Peyer's patch (tissue), 4 donors: ENCODE results near the gene DOCK9.

Source experiments
- POLR2A ChIP-seq, 2 donors: fragments of 450-650 bp; IDR thresholded peaks; one replicate each; pipeline ENCODE4 v1.5.1; 2017; ENCODE audit warnings: antibody characterized with exemption in 2 of 2, mild to moderate bottlenecking in 2 of 2, moderate library complexity in 2 of 2
- TF ChIP-seq, protein P1 (sequence below), 6 experiments: fragments of 450-650 bp in 4 of 6; fragments of 200-600 bp in 2 of 6; sonication (generic) in 1 of 6; IDR thresholded peaks; one replicate each; pipeline ENCODE4 v1.5.1; 2017 to 2019; ENCODE audit warnings: antibody characterized with exemption in 6 of 6, mild to moderate bottlenecking in 3 of 6, moderate library complexity in 1 of 6

DNA sequence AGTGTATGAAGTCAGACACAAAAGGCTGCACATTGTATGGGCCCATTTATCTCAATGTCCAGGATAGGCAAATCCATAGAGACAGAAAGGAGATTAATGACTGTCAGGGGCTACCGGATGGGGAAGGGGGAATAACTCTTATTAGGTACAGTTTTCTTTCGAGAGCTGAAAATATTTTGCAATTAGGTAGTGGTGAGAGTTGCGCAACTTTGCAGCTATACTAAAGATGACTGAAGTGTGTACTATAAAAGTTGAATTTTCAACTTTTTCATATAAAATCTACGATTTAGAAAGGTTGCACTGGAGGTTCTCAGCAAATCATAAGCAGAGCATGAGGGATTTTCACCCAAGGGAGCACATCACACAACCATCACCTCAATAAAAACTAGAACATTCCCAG lies 209.3 kb downstream of the DOCK9 start:
- TF ChIP-seq, protein P1, sequence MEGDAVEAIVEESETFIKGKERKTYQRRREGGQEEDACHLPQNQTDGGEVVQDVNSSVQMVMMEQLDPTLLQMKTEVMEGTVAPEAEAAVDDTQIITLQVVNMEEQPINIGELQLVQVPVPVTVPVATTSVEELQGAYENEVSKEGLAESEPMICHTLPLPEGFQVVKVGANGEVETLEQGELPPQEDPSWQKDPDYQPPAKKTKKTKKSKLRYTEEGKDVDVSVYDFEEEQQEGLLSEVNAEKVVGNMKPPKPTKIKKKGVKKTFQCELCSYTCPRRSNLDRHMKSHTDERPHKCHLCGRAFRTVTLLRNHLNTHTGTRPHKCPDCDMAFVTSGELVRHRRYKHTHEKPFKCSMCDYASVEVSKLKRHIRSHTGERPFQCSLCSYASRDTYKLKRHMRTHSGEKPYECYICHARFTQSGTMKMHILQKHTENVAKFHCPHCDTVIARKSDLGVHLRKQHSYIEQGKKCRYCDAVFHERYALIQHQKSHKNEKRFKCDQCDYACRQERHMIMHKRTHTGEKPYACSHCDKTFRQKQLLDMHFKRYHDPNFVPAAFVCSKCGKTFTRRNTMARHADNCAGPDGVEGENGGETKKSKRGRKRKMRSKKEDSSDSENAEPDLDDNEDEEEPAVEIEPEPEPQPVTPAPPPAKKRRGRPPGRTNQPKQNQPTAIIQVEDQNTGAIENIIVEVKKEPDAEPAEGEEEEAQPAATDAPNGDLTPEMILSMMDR (IDR thresholded peaks at IDR 0.05) = no peak
- TF ChIP-seq POLR2A (IDR thresholded peaks at IDR 0.05) = no peak
